Activated T-cell treated with anti-CD3 and anti-CD28 coated beads, Interleukin-2, amount 50 U/mL, for 24 hours (primary cell): Measurements from ENCODE around the gene PCOLCE2.

Experiments used
- DNase-seq: peaks from one replicate; pipeline ENCODE4 v3.0.0-alpha.2; 2020
- H3K27ac Mint-ChIP-seq: 2 replicates; pipeline ENCODE4 v1.8.0; 2020; ENCODE audit warnings: mild to moderate bottlenecking, mixed read lengths
- H3K27me3 Mint-ChIP-seq: 2 replicates; pipeline ENCODE4 v1.8.0; 2020; ENCODE audit warnings: mixed read lengths
- H3K36me3 Mint-ChIP-seq: 2 replicates; pipeline ENCODE4 v1.8.0; 2020; ENCODE audit warnings: low read depth, mixed read lengths
- H3K4me1 Mint-ChIP-seq: 2 replicates; pipeline ENCODE4 v1.8.0; 2020; ENCODE audit warnings: low read depth, mixed read lengths
- H3K4me3 Mint-ChIP-seq: 2 replicates; pipeline ENCODE4 v1.8.0; 2020; ENCODE audit warnings: mild to moderate bottlenecking, moderate library complexity, mixed read lengths
- H3K9me3 Mint-ChIP-seq: 2 replicates; pipeline ENCODE4 v1.8.0; 2020; ENCODE audit warnings: mixed read lengths

Gene PCOLCE2

DNA sequence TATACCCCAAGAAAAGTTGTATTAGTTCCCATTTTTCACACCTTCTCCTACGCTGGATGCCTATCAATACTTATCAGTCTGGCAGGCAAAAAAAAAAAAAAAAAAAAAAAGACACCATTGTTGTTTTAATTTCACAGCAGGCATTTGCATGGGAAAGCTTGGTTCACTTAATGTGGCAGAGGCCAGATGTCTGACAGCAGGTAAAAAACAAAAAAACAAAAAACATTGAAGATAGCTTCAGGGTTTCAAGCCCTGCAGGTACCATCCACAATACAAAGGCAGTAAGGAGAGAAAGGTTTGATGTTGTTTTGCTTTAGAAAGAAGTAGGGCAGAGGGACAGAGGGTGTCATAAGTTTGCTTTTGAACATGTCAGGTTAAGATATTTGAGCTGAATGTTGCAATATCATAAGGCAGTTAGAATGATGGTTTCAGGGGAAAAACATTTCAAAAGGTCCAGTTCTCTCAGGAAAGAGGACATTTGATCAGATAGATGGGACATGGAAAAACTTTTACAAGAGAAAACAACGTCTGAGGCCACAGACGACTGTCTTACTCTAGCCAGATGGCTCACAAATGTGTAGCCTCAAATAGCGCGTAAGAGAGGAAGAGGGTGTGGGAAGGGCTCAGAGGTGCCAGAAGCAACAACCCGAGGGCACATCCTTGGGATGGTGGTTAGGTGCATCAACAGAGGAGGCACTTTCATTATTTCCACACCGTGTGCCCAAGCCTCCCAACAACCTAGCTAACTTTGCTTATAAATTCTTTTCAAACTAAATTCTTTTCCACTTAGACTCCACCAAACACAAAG is 25.7 kb downstream of the PCOLCE2 start:
- Mint-ChIP-seq H3K9me3 (no peaks in the 10 kb centered on the region), H3K4me3 (no peak overlapping the region)

GRCh38 chr3:142861926-142862325 is 27.0 kb downstream of the PCOLCE2 start:
- Mint-ChIP-seq H3K4me1 (peaks cover 9% of the 10 kb centered on the region), H3K4me3 (no peak overlapping the region), H3K36me3 (no peaks in the 10 kb centered on the region), H3K9me3 (no peaks in the 10 kb centered on the region), H3K27ac (no peak overlapping the region), H3K27me3 (peaks cover 14% of the 10 kb centered on the region)
- DNase-seq: no peak

More for the DNA sequence above, 25.7 kb downstream of the PCOLCE2 start:
- DNase-seq: no peak
- peaks cover 14% of the 10 kb centered on the region for H3K27me3 Mint-ChIP-seq
- H3K27ac Mint-ChIP-seq: no peak overlapping the region
- H3K4me1 Mint-ChIP-seq: peaks cover 9% of the 10 kb centered on the region
- H3K36me3 Mint-ChIP-seq: no peaks in the 10 kb centered on the region

DNA sequence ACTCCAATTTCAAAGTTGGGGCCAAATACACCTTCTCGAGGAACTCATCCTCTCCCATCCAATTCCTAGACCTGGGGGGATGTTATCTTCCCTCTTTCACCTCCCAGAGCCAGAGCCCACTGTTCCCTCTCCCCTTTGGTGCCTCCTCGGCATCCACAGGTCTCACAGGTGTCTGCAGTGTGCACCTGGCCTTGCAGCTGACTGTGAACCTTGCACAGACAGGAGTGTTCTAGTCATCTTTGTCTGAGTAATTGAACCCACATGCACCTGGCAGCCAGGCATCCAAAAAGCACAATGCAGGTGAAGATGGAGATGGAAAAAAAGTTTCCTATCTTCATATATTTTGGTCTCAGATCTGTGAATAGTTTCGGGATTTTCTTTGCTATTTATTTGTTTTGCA is 30.8 kb downstream of the PCOLCE2 start:
- DNase-seq: no peak
- Mint-ChIP-seq H3K4me3 (no peak overlapping the region), H3K27ac (no peak overlapping the region), H3K36me3 (no peaks in the 10 kb centered on the region), H3K4me1 (peaks cover 2% of the 10 kb centered on the region), H3K9me3 (no peaks in the 10 kb centered on the region), H3K27me3 (peaks cover 11% of the 10 kb centered on the region)

DNA sequence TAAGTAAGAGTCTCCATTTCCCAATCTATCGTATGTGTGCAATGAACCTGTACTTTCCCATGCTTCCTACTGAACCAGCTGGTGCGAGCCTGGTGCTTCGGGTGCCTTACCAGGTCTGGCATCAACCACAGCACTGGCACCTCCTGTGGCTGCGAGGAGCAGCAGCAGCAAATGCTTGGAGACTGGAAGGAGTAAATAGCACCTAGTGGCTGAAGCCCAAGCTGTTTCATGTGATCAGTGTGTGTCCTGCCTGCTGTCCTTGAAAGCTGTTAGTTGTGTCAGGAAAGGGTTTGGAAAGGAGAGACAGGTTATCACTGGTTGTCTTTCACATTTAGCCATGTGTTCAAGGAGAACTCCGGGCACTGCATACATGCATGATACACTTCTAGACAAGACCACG is 31.8 kb downstream of the PCOLCE2 start:
- DNase-seq: no peak
- Mint-ChIP-seq H3K27me3 (peaks cover 10% of the 10 kb centered on the region), H3K9me3 (no peaks in the 10 kb centered on the region), H3K27ac (no peak overlapping the region), H3K4me1 (no peaks in the 10 kb centered on the region), H3K4me3 (no peak overlapping the region), H3K36me3 (no peaks in the 10 kb centered on the region)

GRCh38 chr3:142853270-142854168 is 35.4 kb downstream of the PCOLCE2 start:
- Mint-ChIP-seq H3K4me3 (no peak overlapping the region), H3K9me3 (no peaks in the 10 kb centered on the region), H3K27me3 (peaks cover 4% of the 10 kb centered on the region), H3K27ac (no peak overlapping the region), H3K4me1 (no peaks in the 10 kb centered on the region), H3K36me3 (no peaks in the 10 kb centered on the region)
- no peak for DNase-seq

- Mint-ChIP-seq H3K36me3 (no peaks in the 10 kb centered on the region), H3K4me3 (no peak overlapping the region), H3K4me1 (no peaks in the 10 kb centered on the region), H3K9me3 (no peaks in the 10 kb centered on the region), H3K27ac (no peak overlapping the region), H3K27me3 (peaks cover 11% of the 10 kb centered on the region)
- no peak for DNase-seq
These were observed 36.9 kb downstream of the PCOLCE2 start for GRCh38 chr3:142852009-142852408.

DNA sequence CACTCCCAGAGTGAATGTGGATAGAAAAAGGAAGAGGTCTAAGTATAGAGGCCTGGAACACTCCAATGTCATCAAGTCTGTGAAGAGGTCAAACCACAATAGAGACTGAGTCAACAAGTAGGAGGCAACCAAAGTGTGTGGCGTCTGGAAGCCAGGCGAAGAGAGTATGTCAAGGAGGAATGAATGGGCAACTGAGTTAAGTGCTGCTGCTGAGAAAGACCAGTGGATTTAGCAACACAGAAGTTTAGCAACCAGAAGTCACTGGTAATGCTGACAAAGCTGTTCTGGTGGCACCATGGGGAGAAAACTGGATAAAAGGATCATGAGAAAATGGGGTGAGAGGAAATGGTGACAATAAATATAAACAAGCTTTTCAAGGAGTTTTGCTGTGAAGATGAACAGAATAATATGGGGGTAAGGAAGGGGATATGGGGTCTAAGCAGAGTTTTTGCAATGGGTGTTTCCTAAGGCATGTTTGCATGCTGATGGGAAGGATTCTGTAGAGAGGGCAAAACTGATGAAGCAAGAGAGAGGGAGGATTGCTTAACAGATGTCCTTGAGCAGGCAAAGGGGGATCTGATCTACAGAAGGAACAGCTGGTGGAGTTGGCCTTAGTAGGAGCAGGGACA is 38.4 kb downstream of the PCOLCE2 start:
- DNase-seq: no peak
- H3K4me3 Mint-ChIP-seq: no peak overlapping the region
- H3K27me3 Mint-ChIP-seq: peaks cover 12% of the 10 kb centered on the region
- H3K9me3 Mint-ChIP-seq: no peaks in the 10 kb centered on the region
- no peak overlapping the region for H3K27ac Mint-ChIP-seq
- H3K4me1 Mint-ChIP-seq: no peaks in the 10 kb centered on the region
- H3K36me3 Mint-ChIP-seq: no peaks in the 10 kb centered on the region

DNA sequence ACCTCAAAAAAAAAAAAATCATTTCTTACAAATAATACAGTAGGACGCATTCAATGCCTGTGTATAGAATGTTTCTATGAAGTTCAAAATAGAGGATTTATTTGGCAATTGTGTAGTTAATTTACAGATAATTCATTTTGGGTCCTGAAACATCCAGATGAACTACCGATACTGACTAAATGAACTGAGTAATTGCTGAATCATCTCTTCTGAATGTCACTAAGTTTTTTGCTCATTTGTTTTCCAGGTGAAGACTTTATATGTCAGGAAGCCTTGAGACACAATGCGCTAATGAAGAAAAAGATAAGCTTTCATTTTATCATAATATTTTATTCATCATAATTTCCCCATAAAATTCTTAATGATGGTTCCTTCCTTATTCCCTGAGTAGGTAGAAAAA is 39.7 kb downstream of the PCOLCE2 start:
- Mint-ChIP-seq H3K27me3 (peaks cover 12% of the 10 kb centered on the region), H3K4me3 (no peak overlapping the region), H3K36me3 (no peaks in the 10 kb centered on the region), H3K27ac (no peak overlapping the region), H3K9me3 (no peaks in the 10 kb centered on the region), H3K4me1 (peaks cover 3% of the 10 kb centered on the region)
- no peak for DNase-seq

DNA sequence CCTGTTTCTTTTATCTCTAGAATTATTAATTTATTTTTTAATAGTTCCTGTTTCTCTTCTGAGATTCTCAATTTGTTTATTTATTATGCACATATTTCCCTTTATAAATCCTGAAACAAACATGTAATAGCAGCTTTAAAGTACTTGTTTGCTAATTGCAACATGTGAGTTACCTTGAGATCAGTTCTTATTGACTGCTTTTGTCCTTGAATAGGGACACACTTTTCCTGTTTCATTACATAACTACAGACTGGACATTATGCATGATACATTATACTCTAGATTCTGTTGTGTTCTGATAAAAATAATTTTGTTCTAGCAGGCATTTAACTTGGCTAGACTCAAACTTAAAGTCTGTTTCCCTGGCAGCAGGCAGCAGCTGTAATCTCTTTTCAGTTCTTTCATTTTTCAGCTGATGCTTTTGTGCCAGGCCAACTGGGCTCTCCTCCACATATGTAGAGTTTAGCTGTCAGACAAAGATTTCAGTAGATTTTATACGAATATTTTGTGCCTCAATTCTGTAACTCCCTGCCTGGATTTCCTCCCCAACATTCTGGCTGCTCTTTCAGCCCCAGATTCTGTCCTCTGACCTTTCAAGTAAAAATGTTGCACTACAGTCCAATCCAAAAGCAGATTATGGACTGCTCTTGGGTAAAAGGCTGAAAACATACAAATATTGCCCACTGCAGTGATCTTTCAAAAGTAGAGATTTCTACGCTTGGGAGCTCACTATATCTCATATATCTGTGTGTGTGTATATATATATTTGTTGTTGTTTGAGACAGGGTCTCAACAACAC is 41.9 kb downstream of the PCOLCE2 start:
- Mint-ChIP-seq H3K4me3 (no peak overlapping the region), H3K9me3 (no peaks in the 10 kb centered on the region), H3K27me3 (peaks cover 12% of the 10 kb centered on the region), H3K36me3 (no peaks in the 10 kb centered on the region), H3K4me1 (peaks cover 3% of the 10 kb centered on the region), H3K27ac (no peak overlapping the region)
- no peak for DNase-seq

- H3K4me3 Mint-ChIP-seq: no peak overlapping the region
These were observed 44.4 kb downstream of the PCOLCE2 start for GRCh38 chr3:142844339-142844977.

GRCh38 chr3:142839831-142840230 is 49.1 kb downstream of the PCOLCE2 start:
- DNase-seq: no peak
- H3K27me3 Mint-ChIP-seq: peaks cover 13% of the 10 kb centered on the region

More at GRCh38 chr3:142844339-142844977, 44.4 kb downstream of the PCOLCE2 start:
- no peak for DNase-seq
- peaks cover 15% of the 10 kb centered on the region for H3K27me3 Mint-ChIP-seq
- H3K36me3 Mint-ChIP-seq: no peaks in the 10 kb centered on the region
- peaks cover 3% of the 10 kb centered on the region for H3K4me1 Mint-ChIP-seq
- H3K27ac Mint-ChIP-seq: no peak overlapping the region
- no peaks in the 10 kb centered on the region for H3K9me3 Mint-ChIP-seq

GRCh38 chr3:142837526-142837925 is 51.4 kb downstream of the PCOLCE2 start:
- Mint-ChIP-seq H3K27ac (no peak overlapping the region), H3K4me1 (no peaks in the 10 kb centered on the region), H3K4me3 (no peak overlapping the region)

More at GRCh38 chr3:142839831-142840230, 49.1 kb downstream of the PCOLCE2 start:
- Mint-ChIP-seq H3K27ac (no peak overlapping the region), H3K4me1 (peaks cover 3% of the 10 kb centered on the region), H3K4me3 (no peak overlapping the region), H3K9me3 (no peaks in the 10 kb centered on the region), H3K36me3 (no peaks in the 10 kb centered on the region)

GRCh38 chr3:142828703-142829305 is 60.1 kb downstream of the PCOLCE2 start:
- Mint-ChIP-seq H3K4me3 (no peak overlapping the region), H3K4me1 (no peaks in the 10 kb centered on the region), H3K9me3 (no peaks in the 10 kb centered on the region), H3K36me3 (no peaks in the 10 kb centered on the region), H3K27ac (no peak overlapping the region), H3K27me3 (peaks cover 18% of the 10 kb centered on the region)
- DNase-seq: peak; percentile 72

More at GRCh38 chr3:142837526-142837925, 51.4 kb downstream of the PCOLCE2 start:
- H3K27me3 Mint-ChIP-seq: peaks cover 13% of the 10 kb centered on the region
- no peaks in the 10 kb centered on the region for H3K9me3 Mint-ChIP-seq
- H3K36me3 Mint-ChIP-seq: no peaks in the 10 kb centered on the region
- no peak for DNase-seq
